Measurements from ENCODE around the gene MMP15.
"Not testable (repeated sequence)": the region's sequence is repeated elsewhere in the genome, so short reads cannot be mapped to it uniquely, and the experiment has no call there.

The MMP15 gene

DNA sequence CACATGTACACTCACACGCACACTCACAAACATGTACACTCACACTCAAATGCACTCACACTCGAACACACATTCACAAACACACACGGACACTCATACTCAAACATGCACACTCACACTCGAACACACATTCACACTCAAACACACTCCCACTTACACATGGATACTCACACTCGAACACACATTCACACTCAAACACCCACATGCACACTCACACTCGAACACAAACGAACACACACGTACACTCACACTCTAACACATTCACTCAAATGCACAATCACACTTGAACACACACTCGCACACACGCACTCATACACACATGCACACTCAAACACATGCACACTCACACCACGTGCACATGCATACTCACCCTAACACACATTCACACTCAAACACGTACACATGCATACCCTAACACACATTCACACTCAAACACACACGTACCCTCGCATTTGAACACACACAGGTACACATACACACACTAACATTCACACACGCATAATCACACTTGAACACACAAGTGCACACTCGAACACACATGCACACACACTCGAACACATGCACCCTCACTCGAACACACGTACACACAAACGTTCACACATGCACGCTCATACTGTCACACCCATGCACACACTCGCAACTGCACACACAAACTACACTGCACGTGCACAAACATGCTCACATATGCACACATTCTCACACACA, 61.8 kb downstream of the MMP15 start:
- DNase-seq: no peak

DNA sequence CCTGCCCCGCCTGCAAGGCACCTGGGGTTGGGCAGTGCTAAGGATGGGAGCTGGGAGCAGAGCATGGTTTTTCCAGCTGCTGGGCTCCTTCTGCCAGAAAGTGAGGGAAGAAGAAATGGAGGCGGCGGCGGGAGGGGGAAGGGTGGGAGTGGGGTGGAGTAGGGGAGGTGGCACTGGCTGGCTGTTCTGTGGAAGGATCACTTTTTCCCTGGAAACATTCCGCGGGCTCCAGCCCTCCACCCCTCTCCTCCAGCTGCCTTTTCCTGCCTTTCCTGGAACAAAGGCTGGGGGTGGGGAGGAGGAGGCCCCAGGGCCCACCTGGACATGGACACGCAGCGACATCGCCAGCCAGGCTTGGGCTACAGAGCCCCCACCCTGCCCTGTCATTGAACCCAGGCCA, 62.5 kb downstream of the MMP15 start:
- no peak for DNase-seq

GRCh38 chr16:58090396-58090795, 64.8 kb downstream of the MMP15 start:
- not testable (repeated sequence) for DNase-seq

GRCh38 chr16:58094026-58094425, 68.5 kb downstream of the MMP15 start:
- DNase-seq: no peak

DNA sequence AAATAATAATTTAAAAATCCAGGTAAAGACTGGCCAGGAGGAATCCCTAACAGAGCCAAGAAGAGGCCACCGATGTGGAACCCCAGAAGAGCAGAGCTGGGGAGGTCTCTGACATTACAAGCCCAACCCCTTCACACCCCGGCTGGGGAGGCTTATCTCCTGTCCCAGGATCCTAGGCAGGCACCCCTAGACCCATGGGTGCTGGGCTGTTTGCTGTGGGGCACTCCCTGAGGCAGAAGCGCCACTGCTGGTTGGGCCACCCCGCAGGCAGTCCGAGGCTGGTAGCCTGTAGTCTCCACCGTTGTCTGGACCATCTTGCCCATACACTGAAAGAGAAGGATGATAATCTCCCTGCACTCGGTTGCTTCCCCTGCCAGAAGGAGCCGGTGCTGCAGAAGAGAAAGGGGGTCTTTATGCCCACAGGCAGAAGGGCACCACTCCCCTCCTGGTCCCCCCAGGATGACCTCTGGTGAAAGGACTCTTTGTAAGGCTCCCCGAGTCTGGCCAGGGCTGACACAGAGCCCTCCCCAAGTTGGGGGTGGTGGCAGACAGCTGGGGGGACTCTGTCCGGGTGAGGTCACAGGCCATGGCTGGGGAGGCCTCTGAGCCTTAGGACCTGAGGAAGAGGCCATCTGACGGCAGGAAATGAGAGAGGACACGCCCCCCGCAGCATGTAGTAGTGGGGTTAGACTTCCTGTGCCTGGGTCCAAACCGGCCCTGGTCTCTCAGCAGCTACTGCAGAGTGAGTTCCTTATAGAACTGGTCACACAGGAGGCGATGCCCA, 69.4 kb downstream of the MMP15 start:
- no peak for DNase-seq

DNA sequence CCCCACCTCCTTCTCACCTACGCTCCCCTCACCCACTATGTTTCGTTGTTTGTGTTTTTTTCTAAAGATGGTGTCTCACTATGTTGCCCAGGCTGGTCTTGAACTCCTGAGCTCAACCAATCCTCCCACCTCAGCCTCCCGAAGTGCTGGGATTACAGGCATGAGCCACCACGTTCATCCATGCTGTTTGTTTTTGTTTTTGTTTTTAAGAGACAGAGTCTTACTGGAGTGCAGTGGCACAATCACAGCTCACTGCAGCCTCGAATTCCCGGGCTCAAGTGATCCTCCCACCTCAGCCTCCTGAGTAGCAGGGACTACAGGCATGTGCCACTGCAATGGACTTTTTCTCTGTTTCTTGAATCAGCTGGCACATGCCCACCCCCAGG, 70.0 kb downstream of the MMP15 start:
- DNase-seq: not testable (repeated sequence)

DNA sequence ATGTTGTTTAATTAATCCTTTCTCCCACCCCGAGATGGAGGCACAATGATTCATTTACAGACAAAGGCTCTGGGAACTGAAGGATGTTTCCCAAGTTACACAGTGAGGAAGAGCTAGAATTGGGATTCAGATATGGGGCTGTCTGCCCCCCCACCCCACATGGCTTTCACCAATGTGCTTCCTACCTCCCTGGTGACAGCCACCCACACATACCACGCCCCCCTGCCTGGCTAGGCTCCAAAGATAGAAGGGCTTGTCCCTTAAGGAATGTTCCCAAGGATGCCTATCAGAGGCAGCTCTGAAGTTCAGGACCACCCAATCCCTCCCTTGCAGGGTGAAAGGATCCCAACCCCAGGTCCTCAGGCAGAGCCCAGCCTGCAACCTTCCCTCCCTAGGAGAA, 70.7 kb downstream of the MMP15 start:
- no peak for DNase-seq
